Fibroblast of peridontal ligament (primary cell): Measurements from ENCODE around the gene TSPAN18.

Source experiments
- DNase-seq: peaks from one replicate; pipeline ENCODE4 v3.0.0-alpha.2; 2010; ENCODE audit errors: extremely low read depth

The TSPAN18 gene

GRCh38 chr11:44726283-44727113 lies at the start of gene TSPAN18:
TSPAN18 (plus strand) TSS chr11:44726962; CDS start chr11:44906417, 179,455 bp downstream.
- DNase-seq = no peak

- no peak for DNase-seq
These were observed 45.7 kb upstream of the TSPAN18 start for GRCh38 chr11:44680982-44681597.

DNA sequence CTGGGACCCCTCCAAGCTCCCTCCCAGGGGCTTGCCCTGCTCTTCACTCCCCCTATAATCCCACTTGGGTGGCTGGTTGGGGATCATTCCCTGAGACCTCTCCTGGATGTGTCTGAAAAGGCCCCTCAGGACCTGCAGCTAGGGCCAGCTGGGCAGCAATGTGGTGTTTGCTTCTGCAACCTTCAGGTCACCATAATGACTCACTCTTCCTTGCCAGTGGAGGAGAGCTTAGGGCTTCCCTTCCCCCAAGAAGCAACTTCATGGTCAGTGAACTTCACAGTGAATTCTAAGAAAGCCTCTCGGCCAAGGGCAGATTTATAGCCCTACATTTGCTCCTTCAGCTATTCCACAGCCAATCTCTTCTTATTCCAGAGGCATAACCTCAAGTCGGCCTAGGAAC lies 45.1 kb upstream of the TSPAN18 start:
- DNase-seq = peak; percentile 4

- no peak for DNase-seq
These were observed 41.9 kb upstream of the TSPAN18 start for GRCh38 chr11:44684859-44685281.

DNA sequence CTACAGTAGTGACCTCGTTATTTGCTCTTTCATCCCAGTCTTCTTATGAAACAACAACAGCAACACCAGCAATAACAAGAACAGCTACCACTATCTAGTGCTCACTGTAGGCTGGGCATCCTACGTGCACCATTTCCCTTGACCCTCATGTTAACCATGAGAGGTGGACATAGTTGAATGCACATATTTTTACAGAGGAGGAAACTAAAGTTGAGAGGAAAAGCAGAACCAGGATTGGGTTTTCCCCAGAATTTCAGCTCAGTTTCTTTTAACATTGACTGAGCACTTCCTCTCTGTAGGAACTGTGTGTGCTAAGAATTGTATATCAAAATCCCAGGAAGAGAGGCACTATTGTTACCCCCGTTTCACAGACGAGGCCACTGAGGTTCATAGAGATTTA lies 39.4 kb upstream of the TSPAN18 start:
- no peak for DNase-seq

GRCh38 chr11:44689265-44689664 lies 37.5 kb upstream of the TSPAN18 start:
- no peak for DNase-seq

- DNase-seq = no peak
These were observed 36.1 kb upstream of the TSPAN18 start for GRCh38 chr11:44690651-44691050.

DNA sequence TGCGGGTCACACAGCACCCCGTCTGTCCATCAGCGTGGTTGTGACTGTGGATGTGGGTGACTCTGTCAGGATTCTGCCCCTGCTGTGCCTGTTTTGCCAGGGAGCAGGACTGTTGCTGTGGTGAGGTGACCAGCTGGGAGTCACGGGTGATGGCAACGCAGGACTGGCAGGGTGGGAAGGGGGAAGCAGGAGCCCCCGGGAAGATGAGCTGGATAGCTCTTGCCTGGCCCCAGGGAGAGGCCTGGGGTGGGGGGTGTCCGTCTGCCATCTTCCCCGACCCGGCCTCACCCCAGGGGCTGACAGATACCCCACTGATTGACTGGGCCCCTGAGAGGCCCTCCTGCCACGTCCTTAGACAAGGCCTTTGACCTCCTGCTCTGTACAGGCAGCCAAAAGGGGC lies 34.3 kb upstream of the TSPAN18 start:
- no peak for DNase-seq

- no peak for DNase-seq
These were observed 33.1 kb upstream of the TSPAN18 start for GRCh38 chr11:44693654-44694119.

DNA sequence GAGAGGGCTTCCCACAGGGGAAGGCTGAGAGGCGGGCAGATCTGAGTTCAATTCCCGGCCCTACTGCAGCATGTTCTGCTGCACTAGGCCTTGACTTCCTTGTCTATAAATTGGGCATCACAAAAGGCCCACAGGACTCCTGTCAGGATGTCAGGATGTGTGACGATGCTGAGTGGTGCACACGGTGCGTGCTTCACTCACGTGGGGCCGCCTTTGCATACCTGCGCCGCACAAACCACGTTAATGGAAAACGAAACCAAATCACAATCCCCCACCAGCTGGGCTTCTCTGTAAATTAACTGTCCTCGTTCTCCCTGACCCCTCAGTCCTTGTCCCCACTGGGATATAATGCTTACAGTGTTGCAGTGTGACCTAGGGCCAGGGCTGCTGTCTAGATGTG lies 32.3 kb upstream of the TSPAN18 start:
- no peak for DNase-seq

DNA sequence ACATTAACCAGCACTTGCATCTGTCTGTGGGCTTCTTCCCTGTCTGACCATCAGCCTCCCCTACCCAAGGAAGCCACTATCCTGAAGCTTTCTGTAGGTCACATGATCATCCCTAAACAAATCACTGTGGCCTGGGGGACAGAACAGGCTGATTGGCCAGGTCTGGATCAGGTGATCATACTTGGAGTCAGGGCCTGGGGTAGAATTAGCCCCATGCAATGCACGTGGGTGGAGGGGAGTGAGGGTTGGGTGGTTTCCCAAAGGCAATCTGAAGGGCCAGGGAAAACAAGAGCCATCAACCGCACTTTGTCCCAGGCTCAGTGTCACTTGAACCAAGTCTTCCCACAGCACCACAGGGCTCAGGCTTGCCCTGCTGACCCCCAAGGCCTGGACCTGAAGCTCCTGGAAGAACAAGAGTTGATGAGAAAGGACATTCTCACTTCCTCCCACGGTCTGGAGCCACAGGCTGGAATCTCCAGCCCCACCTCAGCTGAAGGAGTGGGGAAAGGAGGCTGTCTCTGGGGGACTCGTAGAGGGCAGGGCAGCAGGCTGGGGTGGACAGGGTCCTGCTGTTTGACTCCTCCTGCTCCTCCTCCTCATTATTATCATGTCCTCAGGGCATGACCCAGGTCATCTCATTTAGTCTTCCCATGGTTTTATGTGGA lies 31.5 kb upstream of the TSPAN18 start:
- no peak for DNase-seq

- DNase-seq = no peak
These were observed 28.4 kb upstream of the TSPAN18 start for GRCh38 chr11:44698252-44698912.

DNA sequence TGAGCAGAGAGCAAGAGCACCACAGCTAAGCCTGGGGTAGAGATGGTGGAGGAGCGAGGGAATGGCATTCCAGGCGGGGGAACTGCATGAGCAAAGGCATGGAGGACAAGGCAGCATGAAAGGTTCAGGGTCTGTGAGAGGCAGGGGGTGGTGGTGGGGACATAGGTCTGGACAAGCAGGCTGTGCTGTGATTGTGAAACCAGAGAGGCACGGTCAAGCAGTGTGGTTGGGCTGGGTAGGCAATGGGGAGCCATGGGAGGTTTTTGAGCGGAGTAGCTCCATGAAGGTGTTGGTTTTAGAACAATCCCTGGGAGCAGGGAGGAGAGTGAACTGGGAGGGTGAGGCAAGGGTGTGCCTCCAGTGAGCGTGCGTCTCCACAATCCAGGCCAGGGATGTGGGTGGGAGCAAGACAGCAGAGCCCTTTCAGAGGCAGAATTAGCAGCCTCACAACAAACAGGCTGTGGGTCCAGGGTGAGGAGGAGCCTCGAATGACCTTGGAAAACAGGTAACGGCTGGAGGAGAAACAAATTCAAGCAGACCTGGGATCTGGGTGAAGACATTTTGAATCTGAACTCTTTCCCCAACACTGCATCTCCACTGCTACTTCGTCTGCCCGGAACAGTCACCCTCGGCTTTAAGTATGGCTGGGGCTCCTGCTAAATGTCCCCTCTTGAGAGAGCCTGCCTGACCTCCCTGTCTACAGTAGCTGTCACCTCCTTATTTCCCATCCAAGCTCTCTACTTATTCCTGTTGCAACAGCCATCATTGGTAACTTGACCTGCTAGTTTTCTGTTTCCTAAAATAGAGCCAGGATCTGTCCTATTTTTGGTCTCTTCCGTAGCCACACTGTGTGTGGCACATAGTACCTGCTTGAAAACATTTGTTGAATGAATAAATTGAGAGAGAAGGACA lies 27.0 kb upstream of the TSPAN18 start:
- no peak for DNase-seq

DNA sequence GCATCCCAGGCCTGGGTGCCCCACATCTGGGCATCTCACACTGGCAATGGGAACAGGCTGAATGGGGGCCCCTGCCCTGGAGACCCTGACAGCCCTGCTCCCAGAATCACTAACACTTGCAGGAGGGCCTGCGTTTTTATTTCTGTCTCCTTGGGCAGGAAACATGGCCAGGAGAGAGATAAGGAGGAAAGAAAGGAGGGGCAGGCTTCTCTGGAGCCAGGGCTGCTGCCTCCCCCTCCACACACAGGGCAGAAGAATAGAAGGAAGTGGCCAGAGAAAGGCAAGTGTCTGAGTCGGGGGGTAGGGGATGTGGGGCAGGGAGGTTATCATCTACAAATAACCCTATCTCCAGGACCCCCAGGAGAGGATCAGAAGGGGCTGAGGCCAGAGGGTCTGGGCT lies 25.5 kb upstream of the TSPAN18 start:
- DNase-seq = no peak

DNA sequence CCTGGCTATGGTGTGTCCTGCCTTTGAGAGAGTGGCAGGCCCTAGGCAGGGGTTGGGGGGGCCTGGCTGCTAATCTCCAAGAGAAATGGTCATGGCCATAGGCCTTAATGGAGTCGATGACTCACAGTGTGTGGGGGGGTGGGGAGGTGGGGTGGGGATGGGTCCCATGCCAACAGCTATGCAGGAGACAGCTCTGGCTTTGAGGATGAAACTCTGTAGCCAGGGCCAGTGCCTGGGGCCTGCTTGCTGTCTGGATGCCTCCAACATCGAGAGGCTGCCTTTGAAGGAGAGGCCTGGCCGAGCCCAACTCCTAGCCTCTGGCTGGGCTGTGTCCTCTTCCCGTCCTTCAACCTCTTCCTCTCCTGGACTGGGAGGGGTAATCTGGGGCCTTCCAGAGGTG lies 23.9 kb upstream of the TSPAN18 start:
- no peak for DNase-seq

DNA sequence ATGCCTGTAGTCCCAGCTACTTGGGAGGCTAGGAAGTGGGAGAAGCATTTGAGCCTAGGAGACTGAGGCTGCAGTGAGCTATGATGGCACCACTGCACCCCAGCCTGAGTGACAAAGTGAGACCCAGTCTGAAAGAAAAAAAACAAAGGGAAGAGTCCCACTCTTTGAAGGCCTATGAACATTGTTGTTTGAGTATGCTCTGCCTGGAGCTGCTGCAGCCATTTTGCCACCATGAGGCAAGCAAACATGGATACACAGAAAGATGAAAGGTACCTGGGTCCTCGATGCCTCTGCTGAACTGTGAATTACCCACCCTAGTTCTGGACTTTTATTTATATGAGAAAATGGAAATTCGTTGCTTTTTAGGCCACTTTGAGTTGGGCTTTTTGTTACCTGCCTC lies 19.7 kb upstream of the TSPAN18 start:
- no peak for DNase-seq

DNA sequence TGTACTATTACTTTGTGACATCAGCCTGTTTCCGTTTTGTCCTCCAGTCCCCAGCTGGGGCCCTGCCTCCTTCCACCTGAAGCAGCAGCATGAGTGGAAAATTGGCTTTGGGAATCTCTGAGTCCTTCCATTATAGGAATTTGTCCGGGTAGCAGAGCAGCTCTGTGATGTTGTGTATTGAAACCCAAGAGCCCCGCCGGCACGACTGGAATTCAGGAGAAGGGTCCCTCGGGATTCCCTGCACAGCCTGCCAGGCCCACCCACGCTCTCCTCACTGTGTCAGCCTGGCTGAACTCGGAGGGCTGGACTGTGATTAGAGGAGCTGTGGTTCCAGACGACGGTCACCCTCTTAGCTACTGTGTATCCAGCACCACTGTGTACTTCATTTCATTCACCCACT lies 18.8 kb upstream of the TSPAN18 start:
- peak; percentile 20 for DNase-seq

GRCh38 chr11:44708523-44709280 lies 18.1 kb upstream of the TSPAN18 start:
- no peak for DNase-seq

DNA sequence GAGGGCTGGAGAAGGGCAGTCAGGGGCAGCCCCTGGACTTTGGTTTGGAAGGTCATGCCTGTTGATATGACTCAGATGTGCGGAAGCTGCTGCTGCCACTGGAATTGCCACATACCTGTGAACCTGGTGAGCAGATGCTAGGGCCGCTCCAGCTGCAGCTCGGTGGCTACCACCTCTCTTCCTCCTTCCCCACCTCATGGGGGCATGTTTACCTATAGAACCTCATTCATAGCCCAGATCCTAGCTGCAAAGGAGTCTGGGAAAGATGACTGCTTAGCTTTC lies 17.5 kb upstream of the TSPAN18 start:
- no peak for DNase-seq

DNA sequence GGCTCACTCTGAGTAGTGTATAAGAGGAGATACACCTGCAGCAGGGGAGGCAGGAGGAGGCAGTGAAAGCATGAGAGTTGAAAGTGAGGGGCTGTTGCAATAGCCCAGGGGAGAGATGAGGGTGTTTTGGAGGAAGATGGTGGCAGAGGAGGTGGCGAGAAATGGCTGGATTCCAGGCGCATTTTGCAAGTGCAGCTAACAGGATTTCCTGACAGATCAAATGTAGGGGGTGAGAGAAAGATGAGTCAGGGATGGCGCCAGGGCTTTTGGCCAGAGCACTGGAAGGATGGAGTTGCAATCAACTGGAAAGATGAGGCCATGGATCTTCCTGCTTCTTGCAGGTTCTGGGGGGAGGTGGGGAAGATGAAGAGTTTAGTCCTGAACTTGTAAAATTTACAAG lies 16.8 kb upstream of the TSPAN18 start:
- DNase-seq = no peak
